HG03025 (cell line): Measurements from ENCODE around the gene PLEKHG2.

Experiments
- ATAC-seq: cut with Tn5 transposase; IDR thresholded peaks from one replicate; pipeline ENCODE4 v1.9.1; 2021; ENCODE audit warnings: mild to moderate bottlenecking, moderate library complexity; ENCODE audit not compliant: unreplicated experiment, low FRiP score

PLEKHG2 gene

GRCh38 chr19:39403331-39404312 lies 8.8 kb upstream of the PLEKHG2 start:
- ATAC-seq = no peak

- ATAC-seq = no peak
These were observed 7.1 kb upstream of the PLEKHG2 start for GRCh38 chr19:39405261-39405957.

GRCh38 chr19:39405958-39406655 lies 6.4 kb upstream of the PLEKHG2 start:
- no peak for ATAC-seq

- ATAC-seq = no peak
These were observed 5.6 kb upstream of the PLEKHG2 start, which contains the start of gene ZFP36 for GRCh38 chr19:39406656-39407409. Gene ZFP36, plus strand, starts transcription at chr19:39406847. Its CDS starts 58 bp downstream, at chr19:39406905.

GRCh38 chr19:39407410-39407659 lies 5.1 kb upstream of the PLEKHG2 start:
- no peak for ATAC-seq

- ATAC-seq = no peak
These were observed 4.6 kb upstream of the PLEKHG2 start for GRCh38 chr19:39407660-39408391.

GRCh38 chr19:39408392-39409207 lies 3.9 kb upstream of the PLEKHG2 start:
- ATAC-seq = no peak

- ATAC-seq = no peak
These were observed 3.1 kb upstream of the PLEKHG2 start for GRCh38 chr19:39409208-39410016.

GRCh38 chr19:39410017-39410830 lies 2.2 kb upstream of the PLEKHG2 start:
- ATAC-seq = no peak

- no peak for ATAC-seq
These were observed 1.7 kb upstream of the PLEKHG2 start for GRCh38 chr19:39410831-39411080.

GRCh38 chr19:39411081-39411831 lies 1.2 kb upstream of the PLEKHG2 start:
- no peak for ATAC-seq

- ATAC-seq = peak; percentile 13
These were observed 703 bp upstream of the PLEKHG2 start for GRCh38 chr19:39411832-39412099.

GRCh38 chr19:39412867-39413271 lies 400 bp downstream of the PLEKHG2 start:
- no peak for ATAC-seq

- ATAC-seq = no peak
These were observed 922 bp downstream of the PLEKHG2 start for GRCh38 chr19:39413272-39413910.

GRCh38 chr19:39413911-39414608 lies 1.6 kb downstream of the PLEKHG2 start:
- no peak for ATAC-seq
